Sigmoid colon (tissue), 7 donors: ENCODE results near the gene PSMA2. TPM values are rescaled to one million over a fixed set of nuclear protein-coding genes. Genes with fewer than 3 reads are reported as not detected.

Experiments
- DNase-seq: peaks from one replicate; pipeline ENCODE4 v3.0.0-alpha.2; 2019
- H3K27ac ChIP-seq, 4 donors: fragments of 200-600 bp; sonication (generic); one replicate each; pipeline ENCODE4 v1.5.1; 2016 to 2019; ENCODE audit warnings: mild to moderate bottlenecking in 1 of 4
- H3K27me3 ChIP-seq, 3 donors: fragments of 200-600 bp; sonication (generic); one replicate each; pipeline ENCODE4 v1.5.1; 2019; ENCODE audit warnings: mild to moderate bottlenecking in 1 of 3
- H3K36me3 ChIP-seq, 4 donors: fragments of 200-600 bp; sonication (generic); one replicate each; pipeline ENCODE4 v1.5.1; 2016 to 2019
- H3K4me1 ChIP-seq, 4 donors: fragments of 200-600 bp; sonication (generic); one replicate each; pipeline ENCODE4 v1.5.1; 2017 to 2019
- H3K4me3 ChIP-seq, 4 donors: fragments of 200-600 bp; sonication (generic); one replicate each; pipeline ENCODE4 v1.5.1; 2017 to 2019; ENCODE audit warnings: mild to moderate bottlenecking in 2 of 4, moderate library complexity in 1 of 4
- H3K9me3 ChIP-seq, 4 donors: fragments of 200-600 bp in 3 of 4; sonication (generic) in 3 of 4; one replicate each; pipeline versions ENCODE4 v1.5.1 to v1.6.1; 2013 to 2019
- EP300 ChIP-seq, 4 donors: sonication (generic); formaldehyde crosslinking; IDR thresholded peaks; one replicate each; pipeline ENCODE4 v1.6.1; 2017; ENCODE audit warnings: antibody characterized with exemption in 4 of 4
- POLR2A ChIP-seq, 2 donors: fragments of 450-650 bp; IDR thresholded peaks; one replicate each; pipeline ENCODE4 v1.6.1; 2016; ENCODE audit warnings: antibody characterized with exemption in 2 of 2, mild to moderate bottlenecking in 2 of 2, moderate library complexity in 2 of 2
- POLR2AphosphoS5 ChIP-seq, 4 donors: sonication (generic); formaldehyde crosslinking; IDR thresholded peaks; one replicate each; pipeline ENCODE4 v1.6.1; 2017; ENCODE audit warnings: antibody characterized with exemption in 4 of 4
- WGBS, 2 donors: extraction: QIAGEN DNeasy Blood & Tissue Kit; methylation state at CpG; one replicate each; pipeline ENCODE4 v1.1.7; 2013; 5-methylcytosine and 5-hydroxymethylcytosine counted together
- intact Hi-C: fragments of 100-400 bp; cut with DNase I; formaldehyde crosslinking; loops from one replicate; pipeline ENCODE4 v1.15.1; 2023
- polyA plus RNA-seq, 3 donors: library from polyadenylated mRNA; stranded (reverse); fragments of 200-250 nt; gene quantifications; one replicate each; pipeline ENCODE4 v1.2.3, GENCODE V29; 2013
- total RNA-seq, 4 donors: library from RNA; depleted of rRNA; stranded (reverse); fragments of >200 nt; gene quantifications; one replicate each; pipeline ENCODE4 v1.1.0, GENCODE V29; 2016
- TF ChIP-seq, protein P1 (sequence below), 4 experiments: fragments of 450-650 bp in 3 of 4; fragments of 200-600 bp in 1 of 4; IDR thresholded peaks; one replicate each; pipeline ENCODE4 v1.5.1; 2016 to 2019; ENCODE audit warnings: antibody characterized with exemption in 4 of 4, mild to moderate bottlenecking in 3 of 4, moderate library complexity in 2 of 4
- donor health status: healthy with polysubstance abuse.
- donor health status: Bipolar disorder and iron deficiency.
- donor health status: healthy.

The PSMA2 gene
- total and polyA plus RNA-seq, 7 donors: 39.1 to 171 (median 81.3) TPM

DNA sequence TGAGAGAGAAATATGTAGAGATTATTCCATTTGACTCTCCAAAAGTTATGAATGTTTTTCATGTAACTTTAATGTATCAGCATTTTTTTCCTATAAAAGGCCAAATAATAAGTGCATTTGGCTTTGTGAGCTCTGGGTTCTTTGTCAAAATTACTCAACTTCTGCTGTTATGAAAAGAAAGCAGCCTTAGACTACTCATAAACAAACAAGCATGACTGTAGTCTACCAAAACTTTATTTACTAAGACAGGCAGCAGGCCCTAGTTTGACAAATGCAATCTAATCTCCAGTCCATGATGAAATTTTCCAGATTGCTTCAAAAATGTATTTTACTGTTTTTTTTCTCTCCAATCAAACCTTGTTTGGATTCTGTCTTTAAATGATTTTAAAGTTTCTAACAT, 46.5 kb upstream of the PSMA2 start:
- H3K4me1 ChIP-seq: peaks cover 0 to 4% (median 3%) of the 10 kb centered on the region in 4 donors
- intact Hi-C loops: no loop called here
- H3K36me3 ChIP-seq: no peaks in the 10 kb centered on the region
- no peak overlapping the region for H3K4me3 ChIP-seq
- H3K9me3 ChIP-seq: no peaks in the 10 kb centered on the region
- H3K27me3 ChIP-seq: no peaks in the 10 kb centered on the region
- TF ChIP-seq POLR2A (IDR thresholded peaks at IDR 0.05): no peak
- TF ChIP-seq, protein P1, sequence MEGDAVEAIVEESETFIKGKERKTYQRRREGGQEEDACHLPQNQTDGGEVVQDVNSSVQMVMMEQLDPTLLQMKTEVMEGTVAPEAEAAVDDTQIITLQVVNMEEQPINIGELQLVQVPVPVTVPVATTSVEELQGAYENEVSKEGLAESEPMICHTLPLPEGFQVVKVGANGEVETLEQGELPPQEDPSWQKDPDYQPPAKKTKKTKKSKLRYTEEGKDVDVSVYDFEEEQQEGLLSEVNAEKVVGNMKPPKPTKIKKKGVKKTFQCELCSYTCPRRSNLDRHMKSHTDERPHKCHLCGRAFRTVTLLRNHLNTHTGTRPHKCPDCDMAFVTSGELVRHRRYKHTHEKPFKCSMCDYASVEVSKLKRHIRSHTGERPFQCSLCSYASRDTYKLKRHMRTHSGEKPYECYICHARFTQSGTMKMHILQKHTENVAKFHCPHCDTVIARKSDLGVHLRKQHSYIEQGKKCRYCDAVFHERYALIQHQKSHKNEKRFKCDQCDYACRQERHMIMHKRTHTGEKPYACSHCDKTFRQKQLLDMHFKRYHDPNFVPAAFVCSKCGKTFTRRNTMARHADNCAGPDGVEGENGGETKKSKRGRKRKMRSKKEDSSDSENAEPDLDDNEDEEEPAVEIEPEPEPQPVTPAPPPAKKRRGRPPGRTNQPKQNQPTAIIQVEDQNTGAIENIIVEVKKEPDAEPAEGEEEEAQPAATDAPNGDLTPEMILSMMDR (IDR thresholded peaks at IDR 0.05): no peak
- no peak for TF ChIP-seq POLR2AphosphoS5 (IDR thresholded peaks at IDR 0.05)
- TF ChIP-seq EP300 (IDR thresholded peaks at IDR 0.05): no peak
- no peak overlapping the region for H3K27ac ChIP-seq
- no peak for DNase-seq

DNA sequence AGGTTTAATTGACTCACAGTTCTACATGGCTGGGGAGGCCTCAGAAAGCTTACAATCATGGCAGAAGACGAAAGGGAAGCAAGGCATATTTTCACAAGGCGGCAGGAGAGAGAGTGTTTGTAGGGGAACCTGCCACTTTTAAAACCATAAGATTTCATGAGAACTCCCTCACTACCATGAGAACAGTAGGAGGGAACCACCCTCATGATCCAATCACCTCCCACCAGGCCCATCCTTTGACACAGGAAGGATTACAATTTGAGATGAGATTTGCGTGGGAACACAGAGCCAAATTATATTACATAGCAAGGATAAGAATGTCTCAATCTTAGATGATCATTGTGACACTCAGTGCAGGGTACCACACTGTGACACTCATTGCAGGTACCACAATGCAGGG, 44.4 kb upstream of the PSMA2 start:
- Histone ChIP-seq H3K4me3 (no peak overlapping the region), H3K4me1 (peaks cover 0 to 17% (median 13%) of the 10 kb centered on the region in 4 donors), H3K27me3 (no peaks in the 10 kb centered on the region), H3K27ac (no peak overlapping the region), H3K36me3 (no peaks in the 10 kb centered on the region), H3K9me3 (peaks cover 0 to 3% (median 0%) of the 10 kb centered on the region in 4 donors)
- intact Hi-C loops: no loop called here
- WGBS, 2 donors: 91 to 93% methylated on average over 3 of the region's 3 CpGs
- DNase-seq: no peak
- no peak for TF ChIP-seq EP300 (IDR thresholded peaks at IDR 0.05)

DNA sequence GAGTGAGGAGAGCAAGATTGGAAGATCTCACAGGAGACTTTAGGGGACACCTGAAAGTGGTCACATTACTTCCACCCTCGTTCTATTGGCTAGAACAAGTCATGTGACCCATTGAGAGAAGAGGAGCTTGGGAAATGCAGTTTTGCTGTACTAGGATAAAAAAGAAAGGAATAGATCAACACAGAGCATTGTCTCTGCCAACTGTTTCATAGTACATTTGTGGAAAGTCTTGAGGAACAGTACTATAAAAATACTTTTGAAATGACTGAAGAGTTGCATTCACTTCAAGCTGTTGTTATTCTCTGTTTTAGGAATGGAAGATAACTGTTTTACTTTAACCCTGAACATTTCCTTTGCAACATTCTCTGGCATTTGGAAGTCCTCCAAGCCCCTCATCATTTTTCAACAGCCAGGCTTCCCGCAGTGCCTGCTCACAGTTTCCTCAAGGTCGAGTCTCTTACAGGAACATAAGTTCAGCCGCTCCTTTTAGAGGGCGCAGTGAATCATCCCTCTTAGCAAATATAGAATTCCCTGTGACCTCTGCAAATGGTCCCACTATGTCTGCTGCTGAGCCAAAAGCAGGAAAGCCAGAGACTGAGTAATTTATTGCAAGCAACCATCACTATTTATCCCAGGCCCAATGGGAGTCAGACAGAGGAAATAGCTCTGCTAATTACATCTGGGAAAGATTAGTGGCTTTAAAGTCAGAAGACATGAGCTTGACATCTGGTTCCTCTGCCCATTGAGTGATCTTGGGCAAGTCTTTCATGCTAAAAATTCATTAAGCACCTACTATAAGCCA, 40.9 kb upstream of the PSMA2 start:
- intact Hi-C loops: no loop called here
- 30 to 44% methylated on average over 5 of the region's 5 CpGs for WGBS, 2 donors
- H3K9me3 ChIP-seq: peaks cover 0 to 3% (median 0%) of the 10 kb centered on the region in 4 donors
- TF ChIP-seq EP300 (IDR thresholded peaks at IDR 0.05) (peak in 2 of 4 donors; percentile 56 to 74), POLR2AphosphoS5 (IDR thresholded peaks at IDR 0.05) (peak; percentile 39 to 86 (median 71)), POLR2A (IDR thresholded peaks at IDR 0.05) (no peak)
- TF ChIP-seq, protein P1 (IDR thresholded peaks at IDR 0.05): no peak
- peak; percentile 81 for DNase-seq
- peak overlapping the region; percentile 56 to 79 (median 71) for H3K27ac ChIP-seq
- H3K36me3 ChIP-seq: no peaks in the 10 kb centered on the region
- peaks cover 0 to 17% (median 13%) of the 10 kb centered on the region in 4 donors for H3K4me1 ChIP-seq
- H3K4me3 ChIP-seq: no peak overlapping the region
- H3K27me3 ChIP-seq: no peaks in the 10 kb centered on the region

DNA sequence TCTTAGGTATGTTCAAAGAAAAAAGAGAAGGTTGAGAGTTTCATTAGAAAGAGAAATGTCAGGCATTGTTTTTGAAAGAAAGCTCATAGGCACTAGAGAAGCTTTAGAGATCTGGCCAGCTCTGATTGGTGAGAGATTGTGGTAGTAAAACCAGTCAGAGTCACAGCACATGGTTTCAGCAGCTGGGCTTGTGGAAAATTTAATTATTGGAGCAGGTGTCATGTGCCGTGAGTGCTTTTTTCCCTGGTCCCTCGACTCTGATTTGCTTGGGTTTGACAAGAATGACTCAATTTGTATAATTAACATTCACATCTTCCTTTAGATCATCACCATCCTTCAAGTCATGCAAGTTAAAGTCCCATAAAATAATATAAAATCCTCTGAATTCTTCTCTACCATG, 35.4 kb upstream of the PSMA2 start:
- H3K9me3 ChIP-seq: peaks cover 0 to under 1% (median 0%) of the 10 kb centered on the region in 4 donors
- DNase-seq: no peak
- no peak for TF ChIP-seq POLR2AphosphoS5 (IDR thresholded peaks at IDR 0.05)
- no peak for TF ChIP-seq POLR2A (IDR thresholded peaks at IDR 0.05)
- TF ChIP-seq EP300 (IDR thresholded peaks at IDR 0.05): no peak
- TF ChIP-seq, protein P1 (IDR thresholded peaks at IDR 0.05): no peak
- H3K4me3 ChIP-seq: no peak overlapping the region
- peaks cover 0 to 28% (median 19%) of the 10 kb centered on the region in 4 donors for H3K4me1 ChIP-seq
- H3K27me3 ChIP-seq: no peaks in the 10 kb centered on the region
- intact Hi-C loops: no loop called here
- no peaks in the 10 kb centered on the region for H3K36me3 ChIP-seq
- H3K27ac ChIP-seq: no peak overlapping the region
- 66 to 71% methylated on average over 2 of the region's 2 CpGs for WGBS, 2 donors

DNA sequence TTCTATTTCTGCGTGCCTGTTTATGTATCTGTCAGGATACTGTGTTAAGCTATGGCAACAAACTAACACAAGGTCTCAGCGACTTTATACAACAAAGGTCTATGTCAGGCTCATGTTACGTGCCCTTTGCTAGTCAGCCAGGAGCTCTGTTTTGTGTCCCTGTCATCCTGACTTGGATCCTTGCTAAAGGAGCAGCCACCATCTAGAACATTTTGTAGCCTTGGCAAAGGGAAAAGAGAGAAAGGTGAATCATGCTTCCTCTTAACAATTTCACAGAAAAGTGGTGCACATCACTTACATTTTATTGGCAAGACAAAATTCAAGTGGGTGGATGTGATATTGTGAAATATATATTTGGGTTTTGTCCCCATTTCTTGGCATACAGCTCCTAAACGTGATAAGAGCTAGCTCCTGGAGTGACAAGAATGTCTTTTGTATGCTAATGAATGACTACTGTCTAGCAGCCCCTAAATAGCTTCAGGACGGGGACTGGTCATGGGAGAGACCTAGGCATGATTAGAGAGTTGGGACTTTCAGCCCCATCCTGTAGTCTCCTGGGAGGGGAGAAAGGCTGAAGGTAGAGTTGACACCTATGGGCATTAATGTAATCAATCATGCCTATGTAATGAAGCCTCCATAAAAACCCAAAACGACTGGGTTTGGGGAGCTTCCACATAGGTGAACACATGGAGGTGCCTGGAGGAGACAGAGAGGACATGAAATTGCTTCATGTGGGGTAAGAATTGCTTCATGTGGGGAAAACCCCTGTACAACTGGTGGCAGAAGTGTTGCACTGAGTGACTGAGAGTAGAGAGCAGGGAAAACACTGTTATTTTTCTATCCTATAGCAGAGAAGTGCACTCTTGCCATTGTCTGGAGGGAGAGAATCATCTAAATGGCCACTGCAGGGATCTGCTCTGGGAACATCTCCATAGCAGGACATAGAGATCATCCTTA, 33.2 kb upstream of the PSMA2 start:
- H3K4me1 ChIP-seq: peaks cover 0 to 24% (median 18%) of the 10 kb centered on the region in 4 donors
- H3K27ac ChIP-seq: peak overlapping the region; percentile 19 to 72 (median 68)
- WGBS, 2 donors: 60 to 63% methylated on average over 6 of the region's 6 CpGs
- TF ChIP-seq EP300 (IDR thresholded peaks at IDR 0.05) (peak in 3 of 4 donors; percentile 70 to 87 (median 74)), POLR2AphosphoS5 (IDR thresholded peaks at IDR 0.05) (peak; percentile 69 to 94 (median 91))
- TF ChIP-seq, protein P1 (IDR thresholded peaks at IDR 0.05): no peak
- intact Hi-C loops: no loop called here
- no peaks in the 10 kb centered on the region for H3K27me3 ChIP-seq
- peak; percentile 70 for DNase-seq
- no peaks in the 10 kb centered on the region for H3K9me3 ChIP-seq
- H3K4me3 ChIP-seq: no peak overlapping the region
- no peaks in the 10 kb centered on the region for H3K36me3 ChIP-seq
